CD4-positive, alpha-beta T cell treated with Interleukin-15 for 4 hours (primary cell): Measurements from ENCODE around the gene FAM3D.

Experiments
- DNase-seq: peaks from one replicate; pipeline ENCODE4 v3.0.0-alpha.2; 2020; ENCODE audit warnings: low spot score

The FAM3D gene

DNA sequence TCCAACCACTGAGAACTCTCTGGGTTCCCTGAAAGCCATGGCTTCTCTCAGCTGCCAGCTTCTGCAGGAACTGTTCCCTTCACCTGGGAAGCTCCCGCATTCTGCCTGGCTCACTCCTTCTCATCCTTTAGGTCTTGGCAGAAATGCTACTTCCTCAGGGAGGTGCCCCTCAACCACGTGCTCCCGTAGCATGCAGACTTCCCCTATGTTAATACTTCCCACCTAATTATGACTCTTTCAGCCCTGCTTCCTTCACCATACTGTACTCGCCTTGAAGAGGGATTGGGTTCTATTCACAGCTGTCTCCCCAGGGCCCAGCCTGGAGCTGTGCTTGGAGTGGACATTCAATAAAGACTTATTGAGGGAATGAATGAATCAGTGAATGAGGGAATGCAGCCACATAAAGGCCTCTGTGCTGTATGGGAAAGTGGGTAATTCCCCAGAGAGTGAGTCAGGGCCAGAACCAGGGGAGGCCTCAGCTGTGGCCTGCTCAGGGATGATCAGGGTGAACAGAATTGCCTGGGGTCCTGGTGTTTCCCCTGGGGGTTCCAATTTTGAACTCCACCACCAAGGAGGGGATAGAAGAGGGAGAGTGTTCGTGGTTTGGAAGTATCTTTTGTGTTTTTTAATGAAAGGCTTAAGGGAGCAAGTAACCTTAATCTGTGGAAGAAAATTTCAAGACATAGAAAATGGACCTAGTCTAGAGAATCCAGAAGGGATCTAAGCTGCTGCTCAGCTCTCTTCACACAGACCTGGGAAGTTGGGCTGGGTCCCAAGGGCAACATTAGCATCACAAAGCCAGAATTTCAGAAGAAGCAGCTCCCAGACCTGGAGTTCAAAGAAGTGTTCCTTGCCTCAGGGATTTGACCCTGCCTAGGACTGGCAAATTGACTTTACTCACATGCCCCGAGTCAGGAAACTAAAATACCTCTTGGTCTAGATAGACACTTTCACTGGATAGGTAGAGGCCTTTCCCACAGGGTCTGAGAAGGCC, 74.8 kb downstream of the FAM3D start:
- no peak for DNase-seq

DNA sequence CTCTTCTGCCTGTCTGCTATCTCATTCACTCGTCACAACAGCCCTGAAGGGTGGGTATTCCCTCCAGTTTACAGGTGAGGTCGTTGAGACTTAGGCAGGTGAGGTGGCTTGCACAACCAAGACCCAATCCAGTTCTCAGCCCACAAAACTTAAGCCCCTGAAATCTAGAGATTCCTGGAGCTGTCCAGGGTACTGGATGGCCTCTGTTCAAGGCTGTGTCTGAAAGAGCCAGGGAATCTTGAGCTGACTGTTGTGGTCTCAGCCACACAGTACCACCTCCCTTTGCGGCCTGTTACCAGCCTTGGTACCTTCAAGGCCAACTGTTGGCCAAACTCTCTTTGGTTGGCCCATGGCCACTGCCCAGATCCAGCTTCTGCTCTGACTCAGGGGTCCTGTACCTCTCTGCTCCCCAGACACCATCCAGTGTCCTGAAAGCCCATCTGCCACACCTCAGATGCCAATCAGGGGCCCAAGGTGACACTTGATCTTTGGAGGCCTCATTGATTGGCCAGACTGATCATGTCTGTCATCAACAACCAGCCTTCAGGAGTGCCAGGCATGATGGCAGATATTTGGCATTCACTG, 78.5 kb downstream of the FAM3D start:
- no peak for DNase-seq

DNA sequence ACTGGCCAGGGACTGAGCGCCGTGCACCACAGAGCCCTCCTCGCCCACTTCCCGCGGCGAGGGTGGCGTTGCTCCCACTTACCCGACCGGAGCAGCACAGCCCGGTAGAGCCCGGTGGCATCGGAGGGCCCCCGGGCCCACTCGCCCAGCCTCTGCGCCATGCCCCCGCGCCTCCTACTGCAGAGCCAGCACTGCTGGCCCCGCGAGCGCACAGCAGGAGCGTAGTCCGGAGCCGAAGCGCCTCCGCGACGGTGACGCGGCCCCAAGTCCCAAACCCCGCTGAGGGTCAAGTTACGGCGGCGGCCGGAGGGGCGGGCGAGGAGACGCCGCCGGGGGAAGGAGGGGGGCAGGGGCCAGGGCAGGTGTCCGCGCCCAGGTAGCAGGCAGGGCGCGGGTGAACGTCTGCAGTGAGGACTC, 79.8 kb downstream of the FAM3D start:
- DNase-seq = no peak

DNA sequence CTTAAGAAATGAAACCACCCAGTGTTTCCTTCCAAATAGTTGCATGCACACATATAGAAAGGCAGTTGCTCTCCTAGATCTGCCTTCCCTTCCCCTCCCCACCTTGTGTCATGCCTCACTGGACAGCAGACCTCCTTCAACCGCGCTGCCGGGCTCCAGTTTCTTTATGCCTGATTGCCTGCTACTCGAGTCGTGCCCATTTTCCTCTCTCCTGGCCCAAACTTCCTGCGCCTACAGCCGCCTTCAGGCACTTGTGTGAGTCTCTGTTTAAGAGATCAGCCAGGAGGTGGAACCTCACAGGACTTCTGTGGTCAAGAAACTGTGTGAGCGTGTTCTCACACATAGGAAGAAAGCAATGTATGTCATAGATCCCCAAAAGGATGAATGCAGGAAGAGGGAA, 80.6 kb downstream of the FAM3D start:
- no peak for DNase-seq

DNA sequence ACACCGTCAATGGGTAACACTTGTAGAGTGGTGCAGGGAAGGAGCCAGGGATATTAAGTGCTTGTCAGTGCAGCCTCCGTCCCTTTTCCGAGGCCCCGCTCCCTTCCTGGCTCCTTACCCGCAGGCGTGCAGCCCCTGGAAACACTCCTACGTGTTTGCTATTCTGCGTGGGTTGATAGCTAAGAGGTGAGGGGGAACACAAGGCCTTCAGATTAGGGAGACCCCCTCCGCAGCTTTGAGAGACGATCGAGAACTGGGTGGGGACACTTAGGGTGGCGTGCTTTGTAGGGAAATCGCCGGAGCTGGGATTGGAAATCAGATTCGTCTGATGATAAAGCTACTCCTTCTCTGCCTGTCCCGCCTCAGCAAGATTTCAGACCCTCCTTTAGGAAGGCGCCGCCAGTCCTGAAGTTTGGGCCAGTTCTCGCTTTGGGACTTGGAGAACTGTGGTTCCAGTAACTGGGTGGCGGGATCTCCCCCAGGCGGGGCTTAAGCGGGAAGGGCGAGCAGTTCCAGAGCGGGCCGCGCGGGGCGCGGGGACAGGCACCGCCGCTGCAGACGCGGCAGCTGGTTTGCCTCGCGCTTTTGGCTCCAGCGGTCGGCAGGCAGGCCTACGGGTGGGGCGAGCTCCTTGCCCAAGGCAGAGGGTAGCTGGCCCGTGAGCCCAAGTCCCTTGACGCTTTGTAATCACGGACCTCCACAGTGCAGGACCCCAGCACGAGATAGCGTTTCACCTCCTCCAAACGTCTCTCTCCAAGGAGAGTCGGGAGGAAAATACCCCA, 81.4 kb downstream of the FAM3D start:
- peak; percentile 36 for DNase-seq

DNA sequence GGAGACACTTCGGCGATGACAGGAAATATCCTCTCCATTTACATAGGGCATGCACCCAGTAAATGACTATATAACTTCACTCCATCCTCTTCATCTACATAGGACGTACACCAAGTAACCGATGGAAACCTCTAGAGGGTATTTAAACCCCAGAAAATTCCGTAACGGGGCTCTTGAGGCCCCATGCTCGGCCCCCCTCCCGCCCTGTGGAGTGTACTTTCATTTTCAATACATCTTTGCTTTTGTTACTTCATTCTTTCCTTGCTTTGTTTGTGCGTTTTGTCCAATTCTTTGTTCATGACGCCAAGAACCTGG, 81.9 kb downstream of the FAM3D start:
- no peak for DNase-seq
